ENCODE data around the gene ANKRD40CL. TPM values are rescaled to one million over a fixed set of nuclear protein-coding genes. Genes with fewer than 3 reads are reported as not detected.

The ANKRD40CL gene
- total and polyA plus RNA-seq, 5 donors from 2014 or later: not detected

DNA sequence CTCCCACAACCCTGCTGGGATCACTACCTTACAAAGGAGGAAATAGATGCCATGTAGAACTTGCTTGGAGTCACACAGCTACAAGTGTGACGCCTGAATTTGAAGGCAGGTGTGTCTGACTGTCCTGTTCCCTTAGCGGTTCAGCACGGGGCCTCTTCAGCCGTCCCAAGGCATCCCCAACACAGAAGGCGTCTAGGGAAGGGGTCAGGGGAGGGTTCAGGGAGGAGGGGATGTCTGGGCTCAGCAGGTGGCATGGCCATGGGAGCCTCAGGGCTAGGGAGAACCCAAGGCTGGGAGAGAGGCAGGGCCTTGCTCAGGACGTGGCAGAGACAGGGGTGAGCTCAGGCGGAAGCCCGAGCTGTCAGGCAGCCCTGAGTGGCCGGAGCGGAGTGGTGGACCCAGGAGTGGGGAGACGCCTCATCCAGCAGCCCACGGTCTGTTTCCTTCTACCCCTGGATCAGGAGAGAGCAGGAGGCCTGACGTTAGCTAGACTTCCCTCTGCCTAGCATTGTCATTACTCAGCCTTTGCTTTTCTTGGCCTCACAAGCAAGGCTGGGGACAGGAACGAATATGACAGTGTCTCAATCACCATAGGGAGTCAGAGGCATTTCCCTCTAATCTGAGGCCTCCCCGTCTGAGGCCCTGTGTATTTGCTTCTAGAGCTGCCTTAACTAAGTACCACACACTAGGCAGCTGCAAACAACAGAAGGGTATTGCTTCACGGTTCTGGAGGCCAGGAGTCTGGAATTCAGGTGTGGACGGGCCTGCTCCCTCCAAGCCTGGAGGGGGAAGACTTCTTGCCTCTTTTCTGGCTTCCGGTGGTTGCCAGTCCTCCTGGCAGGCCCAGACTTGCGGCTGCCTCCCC is 31.3 kb upstream of the ANKRD40CL start:
- H3K27me3 ChIP-seq (ENCODE audit: control insufficient read depth, insufficient read depth, low read length): no peaks in the 10 kb centered on the region
- no peaks in the 10 kb centered on the region for H3K4me1 Mint-ChIP-seq
- no peak overlapping the region for H3K4me3 ChIP-seq (ENCODE audit: low read depth, low read length)
- H3K36me3 Mint-ChIP-seq: no peaks in the 10 kb centered on the region
- H3K27ac Mint-ChIP-seq: no peak overlapping the region
- no peaks in the 10 kb centered on the region for H3K27me3 Mint-ChIP-seq
- no peaks in the 10 kb centered on the region for H3K9me3 Mint-ChIP-seq
- H3K9me3 ChIP-seq (ENCODE audit: control insufficient read depth in 2 of 2, low read length in 2 of 2): no peaks in the 10 kb centered on the region
- no peak for ATAC-seq (ENCODE audit: low read depth in 2 of 2)
- no peak overlapping the region for H3K4me3 Mint-ChIP-seq
- DNase-seq: no peak
- no peak overlapping the region for H3K27ac ChIP-seq (ENCODE audit: insufficient read depth, low read length, poor library complexity, severe bottlenecking)
- H3K36me3 ChIP-seq (ENCODE audit: control insufficient read depth, insufficient read depth, low read length): no peaks in the 10 kb centered on the region
- H3K4me1 ChIP-seq (ENCODE audit: control insufficient read depth, insufficient read depth, low read length, poor library complexity, severe bottlenecking): no peaks in the 10 kb centered on the region

- Histone ChIP-seq H3K4me3 (ENCODE audit: low read depth, low read length) (no peak overlapping the region), H3K4me1 (ENCODE audit: control insufficient read depth, insufficient read depth, low read length, poor library complexity, severe bottlenecking) (no peaks in the 10 kb centered on the region), H3K27ac (ENCODE audit: insufficient read depth, low read length, poor library complexity, severe bottlenecking) (no peak overlapping the region), H3K9me3 (ENCODE audit: control insufficient read depth in 2 of 2, low read length in 2 of 2) (no peaks in the 10 kb centered on the region), H3K36me3 (ENCODE audit: control insufficient read depth, insufficient read depth, low read length) (no peaks in the 10 kb centered on the region), H3K27me3 (ENCODE audit: control insufficient read depth, insufficient read depth, low read length) (no peaks in the 10 kb centered on the region)
- peaks cover 4% of the 10 kb centered on the region for H3K27me3 Mint-ChIP-seq
- H3K4me1 Mint-ChIP-seq: no peaks in the 10 kb centered on the region
- no peaks in the 10 kb centered on the region for H3K36me3 Mint-ChIP-seq
- H3K4me3 Mint-ChIP-seq: no peak overlapping the region
- H3K9me3 Mint-ChIP-seq: no peaks in the 10 kb centered on the region
- ATAC-seq (ENCODE audit: low read depth in 2 of 2) (no peak), DNase-seq (no peak)
- peak overlapping the region in 1 of 3 donors; percentile 35 for H3K27ac Mint-ChIP-seq
Measured at GRCh38 chr17:50797135-50797810, 30.0 kb upstream of the ANKRD40CL start.

DNA sequence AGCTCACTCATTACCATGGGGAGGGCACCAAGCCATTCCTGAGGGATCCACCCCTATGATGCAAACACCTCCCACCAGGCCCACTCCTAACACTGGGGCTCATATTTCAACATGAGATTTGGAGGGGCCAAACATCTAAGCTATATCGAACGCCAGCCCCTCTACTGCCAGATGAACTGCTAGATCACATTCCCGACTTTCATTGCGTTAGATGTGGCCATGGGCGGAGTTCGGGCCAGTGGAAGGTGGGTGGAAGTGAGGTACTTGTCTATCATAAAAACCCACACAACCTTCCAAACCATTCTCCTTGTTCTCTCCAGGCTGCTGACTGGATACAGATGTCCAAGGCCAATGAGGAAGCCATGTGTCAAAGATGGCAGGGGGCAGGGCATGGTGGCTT is 27.0 kb upstream of the ANKRD40CL start:
- no peak overlapping the region for H3K4me3 Mint-ChIP-seq
- Histone ChIP-seq H3K9me3 (ENCODE audit: control insufficient read depth in 2 of 2, low read length in 2 of 2) (no peaks in the 10 kb centered on the region), H3K36me3 (ENCODE audit: control insufficient read depth, insufficient read depth, low read length) (no peaks in the 10 kb centered on the region), H3K4me3 (ENCODE audit: low read depth, low read length) (no peak overlapping the region), H3K27ac (ENCODE audit: insufficient read depth, low read length, poor library complexity, severe bottlenecking) (no peak overlapping the region), H3K27me3 (ENCODE audit: control insufficient read depth, insufficient read depth, low read length) (no peaks in the 10 kb centered on the region), H3K4me1 (ENCODE audit: control insufficient read depth, insufficient read depth, low read length, poor library complexity, severe bottlenecking) (no peaks in the 10 kb centered on the region)
- no peaks in the 10 kb centered on the region for H3K4me1 Mint-ChIP-seq
- ATAC-seq (ENCODE audit: low read depth in 2 of 2): no peak
- no peaks in the 10 kb centered on the region for H3K36me3 Mint-ChIP-seq
- H3K9me3 Mint-ChIP-seq: no peaks in the 10 kb centered on the region
- DNase-seq: no peak
- H3K27me3 Mint-ChIP-seq: peaks cover 9% of the 10 kb centered on the region
- no peak overlapping the region for H3K27ac Mint-ChIP-seq

DNA sequence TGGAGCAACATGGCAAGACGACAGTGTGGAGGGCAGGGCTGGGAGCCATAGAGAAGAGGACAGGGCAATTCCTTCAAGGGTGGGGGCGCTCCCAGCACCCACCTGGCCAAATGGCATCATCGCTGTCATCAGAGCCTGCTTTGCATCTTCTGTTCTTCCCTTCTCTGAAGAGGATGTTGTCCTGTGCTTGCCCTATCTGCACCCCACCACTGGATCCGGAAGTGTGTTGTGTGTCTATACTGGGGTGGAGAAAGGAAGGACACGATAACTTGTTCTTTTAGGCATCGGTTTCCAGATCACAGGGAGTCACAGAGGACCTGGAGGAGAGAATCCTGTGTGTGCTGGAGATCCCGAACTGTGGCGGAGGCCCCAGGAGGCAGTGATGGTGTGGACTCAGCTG is 25.7 kb upstream of the ANKRD40CL start:
- Histone ChIP-seq H3K27ac (ENCODE audit: insufficient read depth, low read length, poor library complexity, severe bottlenecking) (no peak overlapping the region), H3K36me3 (ENCODE audit: control insufficient read depth, insufficient read depth, low read length) (no peaks in the 10 kb centered on the region), H3K9me3 (ENCODE audit: control insufficient read depth in 2 of 2, low read length in 2 of 2) (no peaks in the 10 kb centered on the region), H3K4me1 (ENCODE audit: control insufficient read depth, insufficient read depth, low read length, poor library complexity, severe bottlenecking) (no peaks in the 10 kb centered on the region), H3K27me3 (ENCODE audit: control insufficient read depth, insufficient read depth, low read length) (no peaks in the 10 kb centered on the region), H3K4me3 (ENCODE audit: low read depth, low read length) (no peak overlapping the region)
- Mint-ChIP-seq H3K27me3 (peaks cover 14% of the 10 kb centered on the region), H3K9me3 (peaks cover 0 to under 1% (median 0%) of the 10 kb centered on the region in 7 donors), H3K27ac (no peak overlapping the region), H3K4me1 (peaks cover 0 to under 1% (median 0%) of the 10 kb centered on the region in 4 donors), H3K4me3 (no peak overlapping the region), H3K36me3 (no peaks in the 10 kb centered on the region)
- DNase-seq (no peak), ATAC-seq (ENCODE audit: low read depth in 2 of 2) (no peak)

GRCh38 chr17:50792132-50792531 is 24.8 kb upstream of the ANKRD40CL start:
- ATAC-seq (ENCODE audit: low read depth in 2 of 2) (no peak), DNase-seq (no peak)
- no peaks in the 10 kb centered on the region for H3K9me3 ChIP-seq (ENCODE audit: control insufficient read depth in 2 of 2, low read length in 2 of 2)
- Mint-ChIP-seq H3K27me3 (peaks cover 14% of the 10 kb centered on the region), H3K4me1 (peaks cover 0 to 2% (median 0%) of the 10 kb centered on the region in 4 donors), H3K36me3 (no peaks in the 10 kb centered on the region), H3K9me3 (peaks cover 0 to 2% (median 0%) of the 10 kb centered on the region in 7 donors), H3K4me3 (no peak overlapping the region), H3K27ac (no peak overlapping the region)
- no peaks in the 10 kb centered on the region for H3K27me3 ChIP-seq (ENCODE audit: control insufficient read depth, insufficient read depth, low read length)
- H3K4me1 ChIP-seq (ENCODE audit: control insufficient read depth, insufficient read depth, low read length, poor library complexity, severe bottlenecking): no peaks in the 10 kb centered on the region
- no peak overlapping the region for H3K27ac ChIP-seq (ENCODE audit: insufficient read depth, low read length, poor library complexity, severe bottlenecking)
- H3K36me3 ChIP-seq (ENCODE audit: control insufficient read depth, insufficient read depth, low read length): no peaks in the 10 kb centered on the region
- H3K4me3 ChIP-seq (ENCODE audit: low read depth, low read length): no peak overlapping the region

- no peaks in the 10 kb centered on the region for H3K27me3 ChIP-seq (ENCODE audit: control insufficient read depth, insufficient read depth, low read length)
- Mint-ChIP-seq H3K4me3 (no peak overlapping the region), H3K27ac (no peak overlapping the region), H3K27me3 (peaks cover 14% of the 10 kb centered on the region), H3K36me3 (no peaks in the 10 kb centered on the region), H3K4me1 (peaks cover 0 to 2% (median 0%) of the 10 kb centered on the region in 4 donors), H3K9me3 (peaks cover 0 to 2% (median 0%) of the 10 kb centered on the region in 7 donors)
- no peak overlapping the region for H3K27ac ChIP-seq (ENCODE audit: insufficient read depth, low read length, poor library complexity, severe bottlenecking)
- no peak overlapping the region for H3K4me3 ChIP-seq (ENCODE audit: low read depth, low read length)
- DNase-seq (no peak), ATAC-seq (ENCODE audit: low read depth in 2 of 2) (no peak)
- H3K36me3 ChIP-seq (ENCODE audit: control insufficient read depth, insufficient read depth, low read length): no peaks in the 10 kb centered on the region
- no peaks in the 10 kb centered on the region for H3K9me3 ChIP-seq (ENCODE audit: control insufficient read depth in 2 of 2, low read length in 2 of 2)
- H3K4me1 ChIP-seq (ENCODE audit: control insufficient read depth, insufficient read depth, low read length, poor library complexity, severe bottlenecking): no peaks in the 10 kb centered on the region
Measured at GRCh38 chr17:50790618-50791017, 23.3 kb upstream of the ANKRD40CL start.

DNA sequence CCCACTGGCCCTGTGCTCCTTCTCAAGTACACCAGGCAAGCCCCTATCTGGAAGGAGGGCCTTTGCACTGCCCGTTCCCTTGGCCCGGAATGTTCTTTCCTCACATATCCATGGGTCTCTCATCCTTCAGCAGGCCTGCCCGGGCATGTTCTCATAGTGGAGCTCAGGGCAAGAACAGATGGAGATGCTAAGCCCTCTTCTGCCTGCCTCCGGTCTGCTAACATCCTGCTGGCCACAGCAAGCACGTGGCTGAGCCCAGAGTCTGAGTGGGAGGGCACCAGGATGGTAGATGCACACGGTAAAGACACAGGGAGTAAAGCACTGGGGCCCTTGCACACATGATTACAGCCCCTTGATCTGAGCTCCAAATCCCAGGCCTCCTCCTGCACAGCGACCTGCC is 19.8 kb upstream of the ANKRD40CL start:
- H3K36me3 Mint-ChIP-seq: no peaks in the 10 kb centered on the region
- H3K27me3 ChIP-seq (ENCODE audit: control insufficient read depth, insufficient read depth, low read length): no peaks in the 10 kb centered on the region
- peaks cover 0 to 6% (median 3%) of the 10 kb centered on the region in 4 donors for H3K4me1 Mint-ChIP-seq
- H3K9me3 ChIP-seq (ENCODE audit: control insufficient read depth in 2 of 2, low read length in 2 of 2): no peaks in the 10 kb centered on the region
- H3K36me3 ChIP-seq (ENCODE audit: control insufficient read depth, insufficient read depth, low read length): no peaks in the 10 kb centered on the region
- peaks cover 4% of the 10 kb centered on the region for H3K4me1 ChIP-seq (ENCODE audit: control insufficient read depth, insufficient read depth, low read length, poor library complexity, severe bottlenecking)
- no peak for DNase-seq
- no peak overlapping the region for H3K4me3 Mint-ChIP-seq
- no peak overlapping the region for H3K4me3 ChIP-seq (ENCODE audit: low read depth, low read length)
- no peak for ATAC-seq (ENCODE audit: low read depth in 2 of 2)
- peaks cover 19% of the 10 kb centered on the region for H3K27me3 Mint-ChIP-seq
- no peak overlapping the region for H3K27ac Mint-ChIP-seq
- H3K27ac ChIP-seq (ENCODE audit: insufficient read depth, low read length, poor library complexity, severe bottlenecking): no peak overlapping the region
- peaks cover 0 to 2% (median 0%) of the 10 kb centered on the region in 7 donors for H3K9me3 Mint-ChIP-seq
